ENCODE results near the gene LRRC4C.

GRCh38 chr11:40401132-40401853, 1058.2 kb downstream of the LRRC4C start:
- TF ChIP-seq CTCF (IDR thresholded peaks at IDR 0.05) (no peak), POLR2A (IDR thresholded peaks at IDR 0.05) (no peak)

Data from Peyer's patch (tissue), 4 donors.